Neural crest cell (in vitro differentiated cells): ENCODE data around the gene RPL19. TPM values are rescaled to one million over a fixed set of nuclear protein-coding genes. Genes with fewer than 3 reads are reported as not detected.
A peak's percentile ranks its signal among the peaks of the same experiment; 100 is the strongest.

ENCODE experiments used
- DNase-seq: peaks from one replicate; pipeline ENCODE4 v3.0.0; 2021; ENCODE audit warnings: low read depth, mixed read lengths, low spot score
- H3K27ac Mint-ChIP-seq: one replicate; pipeline ENCODE4 v1.8.0; 2021; ENCODE audit warnings: mild to moderate bottlenecking, mixed read lengths; ENCODE audit not compliant: unreplicated experiment
- H3K27me3 Mint-ChIP-seq: 2 replicates; pipeline ENCODE4 v1.8.0; 2021; ENCODE audit warnings: low read depth, mild to moderate bottlenecking, mixed read lengths
- H3K36me3 Mint-ChIP-seq: 2 replicates; pipeline ENCODE4 v1.8.0; 2021; ENCODE audit warnings: low read depth, mild to moderate bottlenecking, mixed read lengths
- H3K4me1 Mint-ChIP-seq: 2 replicates; pipeline ENCODE4 v1.8.0; 2021; ENCODE audit warnings: mixed read lengths
- H3K4me3 Mint-ChIP-seq: one replicate; pipeline ENCODE4 v1.8.0; 2021; ENCODE audit warnings: mild to moderate bottlenecking, mixed read lengths
- H3K9me3 Mint-ChIP-seq: 2 replicates; pipeline ENCODE4 v1.8.0; 2021; ENCODE audit warnings: mixed read lengths
- CTCF ChIP-seq: fragments of 200-600 bp; sonication (generic); conservative IDR thresholded peaks from 2 replicates; pipeline ENCODE4 v1.5.0; 2021; ENCODE audit warnings: antibody characterized with exemption, mild to moderate bottlenecking
- total RNA-seq: library from RNA; stranded (reverse); gene quantifications from 2 replicates; pipeline ENCODE4 v1.2.1, GENCODE V29; 2021

Gene RPL19
- total RNA-seq, 1 donor from 2014 or later = 1,874 TPM

- DNase-seq = no peak
- H3K27me3 Mint-ChIP-seq = peaks cover 81% of the 10 kb centered on the region
- H3K27ac Mint-ChIP-seq = no peak overlapping the region
- no peak for TF ChIP-seq CTCF
- no peaks in the 10 kb centered on the region for H3K9me3 Mint-ChIP-seq
- H3K36me3 Mint-ChIP-seq = no peaks in the 10 kb centered on the region
- no peak overlapping the region for H3K4me3 Mint-ChIP-seq
- no peaks in the 10 kb centered on the region for H3K4me1 Mint-ChIP-seq
Measured at GRCh38 chr17:39219647-39220154, 19.6 kb downstream of the RPL19 start.

- peak overlapping the region; percentile 43 for H3K27ac Mint-ChIP-seq
- peaks cover 77% of the 10 kb centered on the region for H3K27me3 Mint-ChIP-seq
- no peak for DNase-seq
- TF ChIP-seq CTCF = no peak
- H3K4me1 Mint-ChIP-seq = peaks cover 6% of the 10 kb centered on the region
- H3K9me3 Mint-ChIP-seq = no peaks in the 10 kb centered on the region
- no peak overlapping the region for H3K4me3 Mint-ChIP-seq
- no peaks in the 10 kb centered on the region for H3K36me3 Mint-ChIP-seq
Measured at GRCh38 chr17:39221572-39221971, 21.5 kb downstream of the RPL19 start.

- Mint-ChIP-seq H3K9me3 (no peaks in the 10 kb centered on the region), H3K36me3 (no peaks in the 10 kb centered on the region), H3K4me1 (peaks cover 6% of the 10 kb centered on the region), H3K27me3 (peaks cover 72% of the 10 kb centered on the region), H3K4me3 (no peak overlapping the region), H3K27ac (no peak overlapping the region)
- TF ChIP-seq CTCF = no peak
- no peak for DNase-seq
Measured at GRCh38 chr17:39222151-39222550, 22.1 kb downstream of the RPL19 start.

- Mint-ChIP-seq H3K36me3 (no peaks in the 10 kb centered on the region), H3K27me3 (peaks cover 73% of the 10 kb centered on the region), H3K4me1 (peaks cover 6% of the 10 kb centered on the region), H3K4me3 (peak overlapping the region; percentile 69), H3K27ac (no peak overlapping the region), H3K9me3 (no peaks in the 10 kb centered on the region)
- TF ChIP-seq CTCF = no peak
- DNase-seq = no peak
Measured at GRCh38 chr17:39222866-39223834, 23.1 kb downstream of the RPL19 start.

GRCh38 chr17:39223907-39224777 is 24.1 kb downstream of the RPL19 start:
- Mint-ChIP-seq H3K9me3 (no peaks in the 10 kb centered on the region), H3K4me1 (peaks cover 8% of the 10 kb centered on the region), H3K4me3 (peak overlapping the region; percentile 69), H3K27me3 (peaks cover 63% of the 10 kb centered on the region), H3K27ac (no peak overlapping the region), H3K36me3 (no peaks in the 10 kb centered on the region)
- DNase-seq = no peak
- no peak for TF ChIP-seq CTCF
